GM12872 (cell line): ENCODE results near the gene DGAT2.

Experiments used
- TF ChIP-seq, protein P1 (sequence below): IDR thresholded peaks from 3 replicates; pipeline ENCODE4 v1.5.1; 2011; ENCODE audit warnings: low read depth, mild to moderate bottlenecking, low read length, moderate library complexity; ENCODE audit not compliant: insufficient read depth

The DGAT2 gene

GRCh38 chr11:75800136-75800675 lies 31.6 kb downstream of the DGAT2 start:
- TF ChIP-seq, protein P1, sequence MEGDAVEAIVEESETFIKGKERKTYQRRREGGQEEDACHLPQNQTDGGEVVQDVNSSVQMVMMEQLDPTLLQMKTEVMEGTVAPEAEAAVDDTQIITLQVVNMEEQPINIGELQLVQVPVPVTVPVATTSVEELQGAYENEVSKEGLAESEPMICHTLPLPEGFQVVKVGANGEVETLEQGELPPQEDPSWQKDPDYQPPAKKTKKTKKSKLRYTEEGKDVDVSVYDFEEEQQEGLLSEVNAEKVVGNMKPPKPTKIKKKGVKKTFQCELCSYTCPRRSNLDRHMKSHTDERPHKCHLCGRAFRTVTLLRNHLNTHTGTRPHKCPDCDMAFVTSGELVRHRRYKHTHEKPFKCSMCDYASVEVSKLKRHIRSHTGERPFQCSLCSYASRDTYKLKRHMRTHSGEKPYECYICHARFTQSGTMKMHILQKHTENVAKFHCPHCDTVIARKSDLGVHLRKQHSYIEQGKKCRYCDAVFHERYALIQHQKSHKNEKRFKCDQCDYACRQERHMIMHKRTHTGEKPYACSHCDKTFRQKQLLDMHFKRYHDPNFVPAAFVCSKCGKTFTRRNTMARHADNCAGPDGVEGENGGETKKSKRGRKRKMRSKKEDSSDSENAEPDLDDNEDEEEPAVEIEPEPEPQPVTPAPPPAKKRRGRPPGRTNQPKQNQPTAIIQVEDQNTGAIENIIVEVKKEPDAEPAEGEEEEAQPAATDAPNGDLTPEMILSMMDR = no peak

GRCh38 chr11:75800728-75801361 lies 32.3 kb downstream of the DGAT2 start:
- TF ChIP-seq, protein P1 = no peak

DNA sequence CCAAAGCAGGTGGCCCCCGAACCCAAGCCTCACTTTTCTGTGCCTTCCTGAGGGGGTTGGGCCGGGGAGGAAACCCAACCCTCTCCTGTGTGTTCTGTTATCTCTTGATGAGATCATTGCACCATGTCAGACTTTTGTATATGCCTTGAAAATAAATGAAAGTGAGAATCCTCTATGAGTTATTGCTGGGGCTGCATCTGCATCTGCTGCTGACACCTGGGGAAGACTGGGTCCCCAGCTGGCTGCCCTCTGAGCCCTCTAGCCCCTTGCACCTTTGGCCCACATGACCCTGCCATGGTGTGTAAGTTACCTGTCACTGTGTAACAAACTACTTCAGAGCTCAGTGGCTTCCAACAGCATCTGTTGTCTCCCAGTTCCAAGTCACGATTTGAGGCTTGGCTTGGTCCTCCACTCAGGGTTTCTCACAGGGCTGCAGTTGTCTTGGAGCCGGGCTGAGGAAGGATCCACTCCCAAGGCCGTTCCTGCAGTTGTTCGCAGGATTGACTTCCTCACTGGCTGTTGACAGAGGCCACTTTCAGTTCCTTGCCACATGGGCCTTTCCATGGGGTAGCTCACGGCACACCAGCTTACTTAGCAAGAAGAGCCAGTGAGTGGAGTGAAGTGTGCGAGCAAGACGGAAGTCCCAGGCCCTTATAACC lies 32.9 kb downstream of the DGAT2 start:
- TF ChIP-seq, protein P1 = no peak

- TF ChIP-seq, protein P1 = no peak
Measured at GRCh38 chr11:75802021-75802912, 33.7 kb downstream of the DGAT2 start.

- TF ChIP-seq, protein P1 = peak; percentile 96
Measured at GRCh38 chr11:75802913-75803820, 34.6 kb downstream of the DGAT2 start.

DNA sequence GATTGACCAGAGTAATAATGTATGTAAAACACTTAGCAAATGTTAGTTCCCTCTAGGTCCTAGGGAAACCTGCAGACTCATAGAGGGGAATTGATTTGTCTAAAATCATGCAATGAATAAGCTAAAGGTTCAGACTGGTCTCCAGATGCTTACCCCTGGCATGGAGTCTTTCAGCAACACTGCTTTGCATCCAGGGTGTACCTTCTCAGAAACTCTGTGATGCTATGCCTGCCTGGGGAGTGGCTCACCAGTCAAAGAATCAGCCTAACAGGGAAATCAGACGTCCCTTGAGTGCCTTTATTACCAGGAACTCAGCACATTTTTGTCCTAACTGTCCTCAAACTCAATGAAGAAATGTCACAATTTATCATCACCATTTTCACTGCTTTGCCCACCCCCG lies 40.5 kb downstream of the DGAT2 start:
- TF ChIP-seq, protein P1 = no peak
